Stimulated activated CD8-positive, alpha-beta memory T cell treated with anti-CD3 and anti-CD28 coated beads, Interleukin-4, amount 100 ng/mL, for 24 hours (primary cell): ENCODE results near the gene ABO.
"Not testable (repeated sequence)": the region's sequence is repeated elsewhere in the genome, so short reads cannot be mapped to it uniquely, and the experiment has no call there.

Source experiments
- DNase-seq: peaks from one replicate; pipeline ENCODE4 v3.0.0-alpha.2; 2020; ENCODE audit warnings: low read depth

ABO gene

DNA sequence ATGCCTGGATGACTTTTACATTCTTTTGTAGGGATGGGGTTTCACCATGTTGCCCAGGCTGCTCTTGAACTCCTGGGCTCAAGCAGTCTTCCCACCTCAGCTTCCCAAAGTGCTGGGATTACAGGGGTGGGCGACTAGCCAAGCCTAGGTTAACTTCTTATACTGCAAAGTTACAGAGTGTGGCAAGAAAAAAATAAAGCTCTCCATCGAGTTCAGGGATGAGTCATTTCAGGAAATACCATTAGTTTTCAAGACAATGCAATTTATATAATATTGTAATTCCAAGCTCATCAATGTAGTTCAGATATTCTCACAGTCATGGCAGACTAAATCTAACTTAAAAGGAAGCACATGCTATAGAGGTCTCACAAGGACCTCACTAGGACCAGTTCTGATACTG is 11.5 kb upstream of the ABO start:
- no peak for DNase-seq

DNA sequence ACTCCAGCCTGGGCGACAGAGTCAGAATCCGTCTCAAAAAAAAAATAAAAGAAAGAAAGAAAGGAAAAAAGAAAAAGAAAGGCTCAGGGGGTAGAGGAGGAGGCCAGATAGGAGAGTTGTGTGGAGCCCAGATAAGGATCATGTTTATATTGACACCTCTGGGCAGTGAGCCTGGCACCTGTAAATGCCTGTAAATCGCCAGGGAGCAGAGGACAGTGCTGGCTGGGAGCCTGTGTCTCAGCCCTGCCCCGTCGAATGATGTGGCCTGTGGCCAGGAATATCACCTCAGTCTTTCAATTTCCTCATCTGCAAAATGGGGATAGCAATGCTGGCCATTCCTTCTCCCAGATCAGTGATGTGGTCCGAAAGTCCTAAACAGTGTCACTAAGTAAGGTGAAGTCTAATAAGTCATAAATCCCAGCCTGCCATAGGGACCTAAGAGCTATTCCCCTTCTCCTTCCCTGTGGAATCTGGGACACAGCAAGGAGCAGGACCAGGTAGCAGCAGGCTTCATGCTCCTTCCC is 10.3 kb upstream of the ABO start:
- no peak for DNase-seq

DNA sequence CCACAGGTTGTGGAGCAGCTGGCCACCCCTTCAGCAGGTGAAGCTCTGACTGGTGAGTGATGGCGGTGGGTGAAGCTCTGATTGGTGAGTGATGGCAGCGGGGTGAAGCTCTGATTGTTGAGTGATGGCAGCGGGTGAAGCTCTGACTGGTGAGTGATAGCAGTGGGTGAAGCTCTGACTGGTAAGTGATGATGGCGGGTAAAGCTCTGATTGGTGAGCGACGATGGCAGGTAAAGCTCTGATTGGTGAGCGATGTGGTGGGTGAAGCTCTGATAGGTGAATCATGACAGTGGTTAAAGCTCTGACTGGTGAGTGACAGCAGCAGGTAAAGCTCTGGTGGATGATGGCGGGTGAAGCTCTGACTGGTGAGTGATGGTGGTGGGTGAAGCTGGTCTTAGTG is 9.4 kb upstream of the ABO start:
- no peak for DNase-seq

GRCh38 chr9:133283255-133284032 is 8.4 kb upstream of the ABO start:
- DNase-seq, result not testable (repeated sequence)

GRCh38 chr9:133282464-133283238 is 7.7 kb upstream of the ABO start:
- DNase-seq, result no peak

- no peak for DNase-seq
These were observed 5.4 kb upstream of the ABO start for GRCh38 chr9:133280392-133280791.

DNA sequence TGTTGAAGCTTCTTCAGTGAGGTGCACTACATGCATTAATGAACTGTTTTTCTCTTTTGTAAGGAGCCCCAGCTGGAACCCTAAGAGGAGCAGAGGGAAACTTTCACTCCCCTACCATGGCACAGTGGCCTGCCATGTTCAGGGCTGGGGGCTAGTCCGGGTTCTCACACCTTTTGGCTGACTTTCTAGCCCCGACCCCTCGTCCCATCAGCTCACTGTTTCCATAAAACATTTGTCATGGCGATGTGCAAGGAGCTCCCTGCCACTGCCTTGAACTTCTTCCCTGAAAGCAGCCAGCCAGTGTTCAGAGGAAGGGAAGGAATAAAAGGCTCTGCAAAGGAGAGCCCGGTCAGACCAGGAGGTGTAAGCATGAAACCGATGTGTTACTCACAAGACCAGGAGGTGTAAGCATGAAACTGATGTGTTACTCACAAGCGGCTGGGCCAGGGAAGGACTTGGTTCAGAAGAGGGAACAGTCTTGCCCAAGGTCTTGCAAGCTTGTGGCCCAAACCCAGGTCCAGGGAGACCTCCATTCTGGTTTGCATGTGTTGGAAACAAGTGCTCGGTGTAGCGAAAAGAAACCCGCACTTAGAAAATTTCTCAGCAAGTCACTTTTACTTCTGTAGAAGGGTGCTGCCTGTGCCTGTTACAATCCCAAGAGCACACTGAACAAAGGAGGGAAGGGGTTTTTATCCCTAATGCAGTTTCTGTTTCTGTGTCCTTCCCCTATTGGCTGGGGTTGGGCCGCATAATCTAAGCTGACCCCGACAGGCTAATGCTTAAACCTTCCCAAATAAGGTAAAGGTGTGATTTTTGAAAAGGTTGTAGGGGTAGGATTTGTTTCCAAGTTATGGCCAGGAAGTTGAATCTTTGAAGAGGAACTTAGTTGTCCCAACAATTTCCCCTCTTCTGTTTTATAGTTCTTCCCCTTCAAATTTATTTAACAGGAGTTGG is 3.4 kb upstream of the ABO start:
- no peak for DNase-seq

DNA sequence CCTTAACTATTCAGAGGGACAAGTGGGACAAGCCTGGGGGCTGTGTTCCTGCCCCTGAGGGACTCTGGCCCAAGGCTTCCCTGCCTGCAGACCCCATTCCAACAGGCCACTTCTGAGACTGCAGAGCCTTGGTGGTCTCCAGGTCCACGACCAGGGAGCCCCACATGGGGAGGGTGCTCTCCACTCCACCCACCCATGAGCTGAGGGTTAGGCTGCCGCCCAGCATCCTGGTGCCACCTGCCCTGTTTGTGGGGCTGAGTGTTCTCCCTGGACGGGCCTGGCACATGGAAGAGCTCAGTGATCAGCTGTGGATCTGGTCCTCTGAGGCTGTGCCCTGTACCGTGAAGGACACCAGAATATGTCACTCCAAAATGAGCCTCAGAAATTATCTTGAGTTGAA is 2.5 kb upstream of the ABO start:
- DNase-seq, result no peak

DNA sequence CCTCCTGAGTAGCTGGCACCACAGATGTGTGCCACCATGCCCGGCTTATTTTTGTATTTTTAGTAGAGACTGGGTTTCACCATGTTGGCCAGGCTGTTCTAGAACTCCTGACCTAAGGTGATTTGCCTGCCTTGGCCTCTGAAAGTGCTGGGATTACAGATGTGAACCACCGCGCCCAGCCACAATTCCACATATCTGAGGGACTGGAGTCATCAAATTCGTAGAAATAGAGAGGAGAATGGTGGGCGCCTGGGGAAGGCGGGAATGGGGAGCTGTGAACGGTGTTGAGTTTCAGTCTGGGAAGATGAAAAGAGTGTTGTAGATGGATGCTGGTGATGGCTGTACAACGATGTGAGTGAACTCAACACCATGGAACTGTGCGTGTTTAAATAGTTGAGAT is 1.9 kb upstream of the ABO start:
- no peak for DNase-seq

DNA sequence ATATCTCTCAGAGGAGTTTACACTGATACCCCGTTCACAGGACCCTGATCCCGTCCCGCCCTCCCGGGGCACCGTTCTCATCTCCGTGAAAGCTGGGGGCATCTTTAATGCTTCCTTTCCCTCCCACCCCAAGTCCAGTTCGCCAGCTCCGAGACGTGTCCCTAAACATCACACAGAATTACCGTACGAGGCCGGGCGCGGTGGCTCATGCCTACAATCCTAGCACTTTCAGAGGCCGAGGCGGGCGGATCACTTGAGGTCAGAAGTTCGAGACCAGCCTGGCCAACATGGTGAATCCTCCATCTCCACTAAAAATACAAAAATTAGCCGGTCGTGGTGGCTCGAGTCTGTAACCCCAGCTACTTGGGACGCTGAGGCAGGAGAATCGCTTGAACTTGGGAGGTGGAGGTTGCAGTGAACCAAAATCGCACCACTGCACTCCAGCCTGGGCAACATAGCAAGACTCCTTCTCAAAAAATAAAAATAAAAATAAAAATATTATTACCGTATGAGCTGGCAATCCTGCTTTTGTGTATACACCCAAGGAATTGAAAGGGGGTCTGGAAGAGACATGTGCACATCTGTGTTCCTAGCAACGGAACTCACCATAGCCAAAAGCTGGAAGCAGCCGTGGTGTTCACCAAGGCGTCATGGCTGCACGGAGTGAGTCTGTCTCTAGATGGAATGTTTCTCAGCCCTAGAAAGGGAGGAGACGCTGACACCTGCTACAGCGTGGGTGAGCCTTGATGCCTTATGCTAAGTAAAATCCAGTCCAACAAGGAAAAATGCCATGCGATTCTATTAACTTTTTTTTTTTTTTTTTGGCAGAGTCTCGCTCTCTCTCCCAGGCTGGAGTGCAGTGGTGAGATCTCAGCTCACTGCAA is 1.2 kb upstream of the ABO start:
- DNase-seq, result no peak

DNA sequence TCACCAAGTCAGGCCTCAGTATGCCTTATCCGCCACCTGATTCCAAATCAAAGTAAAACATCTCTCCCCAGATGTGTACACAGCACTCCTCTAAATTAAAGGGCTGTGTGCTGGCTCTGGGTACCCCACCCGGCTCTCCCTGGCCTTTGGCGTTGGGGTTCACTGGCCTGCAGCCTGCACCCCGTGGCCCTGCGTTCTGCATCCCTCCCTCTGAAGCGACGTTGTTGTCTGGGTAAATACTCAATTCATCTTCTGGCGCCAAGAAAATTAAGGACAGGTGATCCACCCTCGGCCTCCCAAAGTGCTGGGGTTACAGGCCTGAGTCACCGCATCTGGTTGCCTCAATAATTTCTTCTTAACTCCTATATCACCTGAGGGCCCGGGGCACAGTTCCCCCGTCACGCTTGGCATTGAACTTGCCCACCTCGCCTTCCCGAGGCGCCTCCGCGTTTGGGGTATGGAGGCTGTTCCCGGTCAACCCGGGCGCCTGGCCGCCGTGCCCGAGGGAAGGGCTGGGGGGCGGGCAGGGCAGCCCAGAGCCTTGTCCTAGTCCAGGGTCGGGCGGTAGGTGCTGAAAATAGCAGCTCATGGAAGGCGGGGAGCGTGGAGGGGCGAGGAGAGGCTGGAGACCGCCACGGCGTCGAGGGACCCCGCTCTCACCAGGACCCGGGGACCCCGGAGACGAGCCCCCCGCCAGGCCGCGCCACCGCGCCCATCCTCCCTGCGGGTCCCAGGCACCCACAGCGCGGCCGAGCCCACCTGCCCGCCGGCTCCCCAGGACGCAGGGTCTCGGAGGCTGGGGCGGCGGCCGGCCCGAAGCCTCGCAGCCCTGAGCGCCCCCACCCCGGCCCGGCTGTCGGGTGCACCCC is 531 bp downstream of the ABO start:
- no peak for DNase-seq

- no peak for DNase-seq
These were observed 1.2 kb downstream of the ABO start for GRCh38 chr9:133273819-133274218.

- no peak for DNase-seq
These were observed 1.9 kb downstream of the ABO start for GRCh38 chr9:133273098-133273497.

- DNase-seq, result no peak
These were observed 5.3 kb downstream of the ABO start for GRCh38 chr9:133269537-133270362.

GRCh38 chr9:133269136-133269535 is 5.9 kb downstream of the ABO start:
- not testable (repeated sequence) for DNase-seq

- no peak for DNase-seq
These were observed 6.5 kb downstream of the ABO start for GRCh38 chr9:133268335-133269056.

- no peak for DNase-seq
These were observed 10.7 kb downstream of the ABO start for GRCh38 chr9:133264235-133264764.

- DNase-seq, result no peak
These were observed 11.4 kb downstream of the ABO start for GRCh38 chr9:133263557-133263956.
